Loucy (cell line): ENCODE results near the gene CFAP251.

Source experiments
- H2AFZ ChIP-seq: fragments of 200-600 bp; sonication (generic); 2 replicates; pipeline ENCODE4 v1.6.0; 2016; ENCODE audit warnings: antibody characterized with exemption, mild to moderate bottlenecking, low read length, moderate library complexity
- H3F3A ChIP-seq: fragments of 200-600 bp; 2 replicates; pipeline ENCODE4 v1.6.0; 2016; ENCODE audit warnings: antibody characterized with exemption, low read depth, mild to moderate bottlenecking
- H3K27me3 ChIP-seq: fragments of 200-600 bp; sonication (generic); 2 replicates; pipeline ENCODE4 v1.6.1; 2014; ENCODE audit warnings: low read length, mild to moderate bottlenecking; ENCODE audit not compliant: insufficient read depth, poor library complexity, severe bottlenecking
- H3K36me3 ChIP-seq: fragments of 200-600 bp; sonication (generic); 2 replicates; pipeline ENCODE4 v1.6.1; 2016; ENCODE audit warnings: low read length; ENCODE audit not compliant: insufficient read depth
- H3K4me1 ChIP-seq: fragments of 200-600 bp; sonication (generic); 2 replicates; pipeline ENCODE4 v1.5.1; 2014; ENCODE audit warnings: low read length, mild to moderate bottlenecking; ENCODE audit not compliant: insufficient read depth, poor library complexity, severe bottlenecking
- H3K4me2 ChIP-seq: fragments of 200-600 bp; sonication (generic); 2 replicates; pipeline ENCODE4 v1.6.0; 2014; ENCODE audit warnings: antibody characterized with exemption, low read length, low read depth, mild to moderate bottlenecking; ENCODE audit not compliant: poor library complexity, severe bottlenecking
- H3K4me3 ChIP-seq: fragments of 200-600 bp; sonication (generic); 2 replicates; pipeline ENCODE4 v1.5.1; 2014; ENCODE audit warnings: low read length, mild to moderate bottlenecking, mixed read lengths; ENCODE audit not compliant: poor library complexity, severe bottlenecking
- H3K79me2 ChIP-seq: fragments of 200-600 bp; sonication (generic); 2 replicates; pipeline ENCODE4 v1.6.1; 2014; ENCODE audit warnings: low read length; ENCODE audit not compliant: insufficient read depth
- H3K9ac ChIP-seq: fragments of 200-600 bp; sonication (generic); 2 replicates; pipeline ENCODE4 v1.6.0; 2014; ENCODE audit warnings: mild to moderate bottlenecking, low read depth, low read length, moderate library complexity; ENCODE audit not compliant: poor library complexity, severe bottlenecking
- H3K9me2 ChIP-seq: fragments of 200-600 bp; sonication (generic); replicated peaks from 2 replicates; pipeline ENCODE4 v1.6.1; 2016; ENCODE audit warnings: low read depth, low read length, mixed read lengths
- H3K9me3 ChIP-seq: fragments of 200-600 bp; sonication (generic); 2 replicates; pipeline ENCODE4 v1.6.1; 2014; ENCODE audit warnings: mild to moderate bottlenecking, antibody characterized with exemption, low read length, low read depth; ENCODE audit not compliant: insufficient read depth
- H4K20me1 ChIP-seq: fragments of 200-600 bp; sonication (generic); 2 replicates; pipeline ENCODE4 v1.6.0; 2014; ENCODE audit warnings: antibody characterized with exemption, low read length, mild to moderate bottlenecking; ENCODE audit not compliant: insufficient read depth, poor library complexity, severe bottlenecking
- CTCF ChIP-seq: fragments of 200-600 bp; sonication (generic); conservative IDR thresholded peaks from 2 replicates; pipeline ENCODE4 v1.5.1; 2014; ENCODE audit warnings: mild to moderate bottlenecking, antibody characterized with exemption, low read length
- EZH2phosphoT487 ChIP-seq: fragments of 200-600 bp; IDR thresholded peaks from 2 replicates; pipeline ENCODE4 v1.6.1; 2018; ENCODE audit warnings: antibody characterized with exemption, mild to moderate bottlenecking, moderate library complexity, borderline replicate concordance

Gene CFAP251

GRCh38 chr12:122032580-122032979 lies 114.2 kb downstream of the CFAP251 start:
- no peak overlapping the region for H2AFZ ChIP-seq
- H3K9me2 ChIP-seq: no peaks in the 10 kb centered on the region
- no peak overlapping the region for H3K4me2 ChIP-seq
- peaks cover 34% of the 10 kb centered on the region; the same call in 1 of the 2 replicates for H3K36me3 ChIP-seq
- H3K4me3 ChIP-seq: no peak overlapping the region
- no peak for TF ChIP-seq EZH2phosphoT487
- no peak for TF ChIP-seq CTCF
- no peak overlapping the region for H3K9ac ChIP-seq
- H3F3A ChIP-seq: no peaks in the 10 kb centered on the region
- H4K20me1 ChIP-seq: peaks cover 32% of the 10 kb centered on the region
- H3K4me1 ChIP-seq: peaks cover 9% of the 10 kb centered on the region
- peaks cover 60% of the 10 kb centered on the region for H3K79me2 ChIP-seq
- no peaks in the 10 kb centered on the region for H3K27me3 ChIP-seq
- no peaks in the 10 kb centered on the region for H3K9me3 ChIP-seq

- Histone ChIP-seq H3K9me3 (no peaks in the 10 kb centered on the region), H3K4me1 (no peaks in the 10 kb centered on the region), H3K27me3 (no peaks in the 10 kb centered on the region), H3K4me2 (no peak overlapping the region), H3K9ac (no peak overlapping the region), H3K36me3 (peaks cover 45% of the 10 kb centered on the region; the same call in 1 of the 2 replicates), H2AFZ (no peak overlapping the region), H3K4me3 (no peak overlapping the region), H3F3A (no peaks in the 10 kb centered on the region), H3K9me2 (no peaks in the 10 kb centered on the region), H4K20me1 (peaks cover 9% of the 10 kb centered on the region), H3K79me2 (peaks cover 33% of the 10 kb centered on the region; the same call in 1 of the 2 replicates)
- TF ChIP-seq CTCF (no peak), EZH2phosphoT487 (no peak)
These were observed 116.9 kb downstream of the CFAP251 start for GRCh38 chr12:122035292-122035691.

- Histone ChIP-seq H3K9ac (no peak overlapping the region), H3F3A (no peaks in the 10 kb centered on the region), H3K4me2 (no peak overlapping the region), H3K4me3 (no peak overlapping the region), H3K36me3 (peaks cover 54% of the 10 kb centered on the region; the same call in 1 of the 2 replicates), H3K27me3 (no peaks in the 10 kb centered on the region), H3K9me2 (no peaks in the 10 kb centered on the region), H4K20me1 (peaks cover 8% of the 10 kb centered on the region), H3K79me2 (peaks cover 26% of the 10 kb centered on the region; the same call in 1 of the 2 replicates), H2AFZ (no peak overlapping the region), H3K9me3 (no peaks in the 10 kb centered on the region), H3K4me1 (no peaks in the 10 kb centered on the region)
- TF ChIP-seq CTCF (no peak), EZH2phosphoT487 (no peak)
These were observed 117.8 kb downstream of the CFAP251 start for GRCh38 chr12:122036153-122036552.
